ENCODE data around the gene PKN2.
A peak's percentile ranks its signal among the peaks of the same experiment; 100 is the strongest.
"Not testable (repeated sequence)": the region's sequence is repeated elsewhere in the genome, so short reads cannot be mapped to it uniquely, and the experiment has no call there.

Gene PKN2

GRCh38 chr1:88787023-88787903 lies 103.2 kb downstream of the PKN2 start:
- DNase-seq (ENCODE audit: low read depth, low spot score): no peak

GRCh38 chr1:88791192-88791591 lies 107.1 kb downstream of the PKN2 start:
- no peak for DNase-seq (ENCODE audit: low read depth, low spot score)

GRCh38 chr1:88799491-88799890 lies 115.4 kb downstream of the PKN2 start:
- DNase-seq (ENCODE audit: low read depth, low spot score): no peak

DNA sequence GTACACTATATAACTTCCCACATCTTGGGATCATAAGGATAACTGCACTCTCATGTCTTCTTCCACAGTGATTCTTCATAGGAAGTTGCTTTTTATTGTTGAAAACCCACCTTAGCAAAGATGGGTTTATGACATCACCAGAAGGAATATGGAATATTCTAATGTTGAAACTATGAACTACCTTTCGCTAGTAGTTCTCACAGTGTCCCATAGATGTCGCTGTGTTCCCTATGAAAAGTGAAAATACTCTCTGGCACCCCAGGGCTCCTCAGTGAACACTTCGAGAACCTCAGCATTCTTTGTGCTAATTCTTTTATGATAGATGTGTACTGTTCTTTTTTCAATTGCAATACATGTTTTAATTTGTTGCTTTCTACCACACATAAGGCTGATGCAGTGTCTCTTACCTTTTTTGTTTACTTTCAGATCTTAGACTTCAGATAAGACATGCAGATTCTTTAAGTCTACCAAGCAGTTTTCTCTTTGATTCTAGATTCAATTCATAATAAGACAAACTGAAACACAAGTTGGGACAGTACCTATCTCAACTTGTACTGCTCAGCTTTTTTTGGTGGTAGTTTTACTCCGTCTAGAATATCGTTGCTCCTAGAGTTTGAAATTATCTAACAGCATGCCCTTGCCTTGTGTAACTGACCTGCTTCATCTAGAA lies 116.4 kb downstream of the PKN2 start:
- no peak for DNase-seq (ENCODE audit: low read depth, low spot score)

DNA sequence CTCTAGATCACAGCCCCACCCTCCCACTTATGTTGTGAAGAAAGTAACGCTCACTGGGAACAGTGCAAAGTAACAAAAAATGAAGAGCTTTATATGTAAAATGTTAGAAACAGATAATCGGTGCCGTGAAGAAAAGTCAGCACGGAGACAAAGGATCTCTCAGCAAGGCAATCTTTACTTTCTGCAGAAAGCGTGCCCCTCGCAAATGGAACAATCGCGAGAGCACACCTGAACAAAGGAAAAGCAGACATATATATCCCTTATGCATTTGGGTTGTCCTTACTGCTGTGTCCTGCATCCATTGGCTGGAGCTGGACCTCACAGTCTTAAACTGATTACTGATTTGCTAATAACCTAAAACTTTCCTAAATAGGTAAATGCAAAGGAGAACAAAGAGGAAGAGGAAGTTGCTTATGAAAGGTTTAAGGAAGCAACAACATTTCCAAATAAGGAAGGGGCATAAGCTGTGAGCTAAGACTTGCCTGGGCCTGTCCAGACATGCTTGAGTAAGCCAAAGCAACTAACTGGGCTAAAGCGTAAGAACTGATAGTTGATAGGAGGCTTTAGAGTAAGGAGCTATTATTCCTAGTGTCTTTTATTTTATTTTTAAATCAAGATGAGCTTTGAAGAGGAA lies 117.6 kb downstream of the PKN2 start:
- DNase-seq (ENCODE audit: low read depth, low spot score): no peak

- DNase-seq (ENCODE audit: low read depth, low spot score): no peak
Measured at GRCh38 chr1:88802404-88802803, 118.3 kb downstream of the PKN2 start.

DNA sequence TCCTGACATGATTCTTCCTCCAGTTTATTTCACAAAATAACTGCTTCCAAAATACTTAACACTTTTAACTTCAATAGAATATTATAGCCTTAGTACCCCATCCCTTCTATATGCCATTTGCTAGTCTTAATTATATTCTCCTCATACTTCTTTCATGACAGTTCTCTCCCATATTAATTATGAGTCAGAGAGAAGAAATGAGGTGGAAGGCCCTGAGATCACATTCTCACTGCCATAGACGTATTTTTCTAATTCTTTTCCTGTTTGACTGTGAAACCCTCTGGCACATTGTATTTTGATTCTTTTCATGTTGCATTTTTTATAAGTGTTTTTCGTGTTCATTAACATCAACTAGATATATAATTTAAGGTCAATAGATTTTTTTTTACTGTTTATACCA lies 118.9 kb downstream of the PKN2 start:
- DNase-seq (ENCODE audit: low read depth, low spot score): no peak

- no peak for DNase-seq (ENCODE audit: low read depth, low spot score)
Measured at GRCh38 chr1:88803444-88803843, 119.4 kb downstream of the PKN2 start.

DNA sequence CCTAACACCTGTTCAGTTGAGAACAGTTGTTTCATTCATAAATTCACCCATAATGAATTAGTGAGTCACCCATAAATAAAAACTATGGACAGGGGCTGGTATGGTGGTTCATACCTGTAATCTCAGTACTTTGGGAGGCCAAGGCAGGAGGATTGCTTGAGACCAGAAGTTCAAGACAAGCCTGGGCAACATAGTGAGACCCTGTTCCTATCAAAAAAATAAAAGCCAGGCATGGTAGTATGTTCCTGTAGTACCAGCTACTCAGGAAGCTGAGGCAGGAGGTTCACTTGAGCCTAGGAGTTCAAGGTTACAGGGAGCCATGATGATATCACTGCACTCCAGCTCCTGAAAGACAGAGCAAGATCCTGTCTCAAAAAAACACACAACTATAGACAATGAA lies 128.3 kb downstream of the PKN2 start:
- no peak for DNase-seq (ENCODE audit: low read depth, low spot score)

DNA sequence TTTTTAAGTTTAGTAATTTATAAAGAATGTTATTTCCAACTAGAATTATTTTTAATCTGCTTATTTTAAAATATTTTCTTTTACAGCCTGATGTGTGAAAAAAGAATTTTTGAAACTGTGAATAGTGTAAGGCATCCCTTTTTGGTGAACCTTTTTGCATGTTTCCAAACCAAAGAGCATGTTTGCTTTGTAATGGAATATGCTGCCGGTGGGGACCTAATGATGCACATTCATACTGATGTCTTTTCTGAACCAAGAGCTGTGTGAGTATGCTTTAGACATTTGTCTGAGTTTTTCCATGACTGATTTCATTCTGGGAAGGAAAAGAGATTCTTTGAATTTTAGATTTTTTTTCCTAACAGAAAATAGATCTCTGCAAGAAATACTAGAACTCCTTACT lies 129.4 kb downstream of the PKN2 start:
- no peak for DNase-seq (ENCODE audit: low read depth, low spot score)

- not testable (repeated sequence) for DNase-seq (ENCODE audit: low read depth, low spot score)
Measured at GRCh38 chr1:88819642-88820041, 135.6 kb downstream of the PKN2 start.

DNA sequence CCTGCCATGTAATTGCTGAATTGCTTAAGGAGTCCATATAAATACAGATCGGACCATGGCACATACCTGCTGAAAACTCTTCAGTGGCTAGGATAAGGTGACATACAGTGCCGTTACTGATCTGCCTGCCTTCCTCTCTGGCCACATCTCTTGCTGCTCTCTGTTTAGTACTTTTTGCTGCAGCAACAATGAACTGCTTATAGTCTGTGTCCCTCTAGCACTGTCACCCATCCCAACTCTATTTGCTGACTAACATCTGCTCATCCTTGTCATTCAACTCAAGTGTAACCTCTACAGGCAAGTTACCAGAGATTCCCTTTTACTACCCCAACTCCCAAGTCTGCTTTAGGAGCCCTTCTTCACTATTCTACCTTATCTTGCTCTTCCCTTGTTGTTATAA lies 141.6 kb downstream of the PKN2 start:
- DNase-seq (ENCODE audit: low read depth, low spot score): no peak

DNA sequence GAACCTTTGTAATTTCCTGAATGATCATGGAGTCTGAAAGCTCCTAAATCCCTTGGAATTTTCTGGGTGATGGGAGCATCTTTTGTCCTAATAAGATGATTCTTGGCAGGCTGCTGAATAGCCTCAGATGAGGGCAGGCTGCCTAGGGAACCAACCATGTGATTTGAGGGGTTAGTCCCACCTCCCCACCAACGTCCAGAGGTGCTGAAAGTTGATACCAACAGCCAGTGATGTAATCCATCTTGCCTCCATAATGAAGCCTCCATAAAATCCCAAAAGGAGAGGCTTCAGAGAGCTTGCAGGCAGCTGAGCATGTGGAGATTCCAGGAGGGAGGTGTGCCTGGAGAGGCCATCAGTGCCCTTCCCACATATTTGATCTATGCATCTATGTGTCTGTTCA lies 163.6 kb downstream of the PKN2 start:
- DNase-seq (ENCODE audit: low read depth, low spot score): peak; percentile 11

DNA sequence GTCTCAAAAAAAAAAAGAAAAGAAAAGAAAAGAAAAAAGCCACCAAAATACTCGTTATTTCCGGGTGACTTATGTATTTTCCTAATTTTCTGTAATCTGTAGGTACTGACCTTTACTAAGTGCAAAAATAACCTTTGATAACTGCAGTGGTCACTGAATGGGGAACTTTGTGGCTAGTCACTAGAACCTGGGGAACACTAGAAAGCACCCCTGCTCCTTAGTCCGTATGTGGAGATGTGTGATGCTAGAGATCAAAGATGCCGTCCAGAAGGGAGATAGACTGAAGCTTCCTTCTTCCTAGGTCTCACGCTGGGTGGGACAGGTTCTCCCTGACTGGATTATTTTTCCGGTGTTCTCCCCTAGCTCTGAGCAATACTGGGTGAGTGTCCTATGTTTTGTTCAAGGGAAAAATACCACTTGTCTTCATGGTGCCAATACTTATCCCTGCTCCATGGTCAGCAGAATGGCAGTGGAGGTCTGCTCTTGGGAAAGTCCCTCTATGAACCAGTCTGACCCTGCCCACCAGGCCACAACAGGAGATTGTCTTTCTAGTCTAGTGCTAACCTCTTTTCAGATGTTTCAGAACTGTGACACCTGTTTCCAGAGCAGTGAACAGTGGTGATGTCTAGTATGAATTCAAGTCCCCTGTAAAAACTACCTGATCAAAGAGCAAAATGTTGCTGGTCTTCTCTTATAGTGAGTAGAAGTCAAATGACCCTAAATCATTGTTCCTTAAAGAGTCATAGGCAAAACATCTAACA lies 167.4 kb downstream of the PKN2 start:
- DNase-seq (ENCODE audit: low read depth, low spot score): no peak

- no peak for DNase-seq (ENCODE audit: low read depth, low spot score)
Measured at GRCh38 chr1:88867743-88868521, 183.9 kb downstream of the PKN2 start.

DNA sequence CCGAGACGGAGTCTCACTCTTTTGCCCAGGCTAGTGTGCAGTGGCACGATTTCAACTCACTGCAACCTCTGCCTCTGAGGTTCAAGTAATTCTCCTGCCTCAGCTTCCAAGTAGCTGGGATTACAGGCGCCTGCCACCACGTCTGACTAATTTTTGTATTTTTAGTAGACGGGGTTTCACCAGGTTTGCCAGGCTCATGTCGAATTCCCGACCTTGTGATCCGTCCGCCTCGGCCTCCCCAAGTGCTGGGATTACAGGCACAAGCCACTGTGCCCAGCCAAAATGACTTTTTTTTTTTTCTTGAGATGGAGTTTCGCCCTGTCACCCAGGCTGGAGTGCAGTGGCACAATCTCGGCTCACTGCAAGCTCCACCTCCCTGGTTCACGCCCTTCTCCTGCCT lies 185.6 kb downstream of the PKN2 start:
- DNase-seq (ENCODE audit: low read depth, low spot score): not testable (repeated sequence)

DNA sequence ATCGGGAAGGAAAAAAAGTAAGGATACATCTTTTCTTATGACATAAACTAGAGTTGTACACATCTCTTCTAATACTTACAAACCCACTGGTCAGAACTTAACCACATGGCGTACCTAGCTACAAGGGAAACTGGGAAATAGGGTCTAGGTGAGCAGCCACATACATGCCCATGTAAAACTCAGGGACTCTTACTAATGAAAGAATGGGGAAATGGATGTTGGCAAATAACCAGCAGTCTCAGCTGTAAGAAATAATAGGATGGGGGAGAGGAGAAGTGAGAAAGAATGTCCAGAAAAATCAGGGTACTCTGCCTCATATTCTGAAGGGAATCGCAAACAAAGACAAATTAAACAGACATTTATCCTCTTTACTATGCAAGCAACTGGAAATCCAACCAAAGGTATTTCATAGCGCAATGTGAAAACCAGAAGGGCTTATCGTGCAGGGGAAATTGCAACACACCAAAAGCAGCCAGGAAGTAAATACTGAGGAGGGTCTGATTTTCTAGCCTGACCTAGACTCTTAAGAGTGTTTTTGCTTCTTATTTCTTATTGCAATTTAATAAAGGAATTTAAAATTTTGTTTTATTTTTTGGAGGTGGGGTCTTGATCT lies 189.8 kb downstream of the PKN2 start:
- no peak for DNase-seq (ENCODE audit: low read depth, low spot score)

GRCh38 chr1:88875595-88875994 lies 191.5 kb downstream of the PKN2 start:
- no peak for DNase-seq (ENCODE audit: low read depth, low spot score)

DNA sequence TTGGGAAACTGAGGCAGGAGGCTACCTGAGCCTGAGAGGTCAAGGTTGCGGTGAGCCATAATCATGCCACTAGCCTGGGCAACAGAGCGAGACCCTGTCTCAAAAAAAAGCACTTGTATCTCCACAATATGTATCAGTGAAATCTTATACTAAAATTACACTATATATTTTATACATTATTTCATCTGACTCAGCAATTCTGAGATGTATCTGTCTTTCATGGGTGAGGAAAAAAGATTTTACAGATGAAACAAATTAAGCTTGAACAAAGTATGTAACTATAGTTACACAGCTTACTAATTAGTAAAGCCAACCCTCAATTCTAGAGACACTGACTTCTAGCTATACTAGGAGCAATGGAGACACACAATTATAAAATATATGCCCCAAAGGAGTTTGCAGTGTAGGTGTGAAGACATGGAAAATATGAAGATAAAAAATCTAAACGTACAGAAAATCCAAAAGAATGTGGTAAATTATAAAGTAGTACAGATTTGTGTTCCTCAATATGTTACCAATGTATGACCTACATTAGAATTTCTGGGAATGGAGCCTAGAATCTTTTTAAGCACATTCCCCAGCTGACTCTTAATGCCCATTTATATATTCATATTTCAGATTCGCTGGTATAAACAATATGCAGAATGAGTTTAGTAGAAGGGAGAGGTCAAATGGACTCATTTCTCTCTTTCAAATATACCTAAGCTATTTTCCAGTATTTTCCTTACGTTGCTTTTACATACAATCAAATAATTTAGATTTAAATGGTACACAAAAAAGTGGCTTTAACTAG lies 192.7 kb downstream of the PKN2 start:
- no peak for DNase-seq (ENCODE audit: low read depth, low spot score)

DNA sequence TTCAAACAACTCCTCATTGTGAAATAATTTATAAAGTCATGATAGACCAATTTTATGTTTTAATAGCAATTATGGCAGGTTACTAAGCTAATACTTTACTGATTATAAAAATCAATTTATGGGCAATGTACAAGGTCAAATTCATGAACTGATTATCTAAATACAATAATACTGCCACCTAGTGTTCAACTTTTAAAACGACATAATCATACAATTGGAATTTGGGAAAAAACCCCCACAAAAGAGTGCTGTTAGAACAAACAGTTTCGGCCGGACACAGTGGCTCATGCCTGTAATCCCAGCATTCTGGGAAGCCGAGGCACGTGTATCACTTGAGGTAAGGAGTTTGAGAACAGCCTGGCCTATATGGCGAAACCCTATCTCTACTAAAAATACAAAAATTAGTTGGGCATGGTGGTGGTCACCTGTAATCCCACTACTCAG lies 193.3 kb downstream of the PKN2 start:
- peak; percentile 6 for DNase-seq (ENCODE audit: low read depth, low spot score)

Data from ELF-1 (cell line).